ENCODE data around the gene SULT1A2. TPM values are rescaled to one million over a fixed set of nuclear protein-coding genes. Genes with fewer than 3 reads are reported as not detected.
"Not testable (repeated sequence)": the region's sequence is repeated elsewhere in the genome, so short reads cannot be mapped to it uniquely, and the experiment has no call there.

SULT1A2 gene
- total and polyA plus RNA-seq, 2 of the 13 experiments (the other 11 are each of a cell fraction or from before 2014, with no cell fraction given), result 33.0 to 34.2 TPM

DNA sequence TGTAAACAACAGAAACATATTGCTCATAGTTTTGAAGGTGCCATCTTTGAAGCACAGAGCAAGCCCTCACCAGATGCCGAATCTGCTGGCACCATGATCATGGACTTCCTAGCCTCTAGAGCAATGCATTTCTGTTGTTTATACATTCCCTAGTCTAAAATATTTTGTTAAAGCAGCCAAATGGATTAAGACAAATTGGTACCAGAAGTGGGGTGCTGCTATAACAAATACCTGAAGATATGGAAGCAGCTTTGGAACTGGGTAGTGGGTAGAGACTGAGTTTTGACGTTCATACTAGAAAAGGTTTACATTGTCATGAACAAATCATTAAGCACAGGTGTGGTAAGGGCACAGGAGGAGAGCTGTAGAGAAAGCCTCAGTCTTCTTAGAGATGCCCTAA, 29.6 kb downstream of the SULT1A2 start (continued):
- no peak for TF ChIP-seq CSRNP2 (CRISPR knock-in tag; conservative IDR thresholded peaks at IDR 0.05; ENCODE audit: low read depth)
- TF ChIP-seq POLR2A (IDR thresholded peaks at IDR 0.05; ENCODE audit: insufficient read depth in 1 of 2, low read depth in 2 of 2, low read length in 2 of 2), result no peak
- no peak for TF ChIP-seq TFAP4 (IDR thresholded peaks at IDR 0.05; ENCODE audit: borderline replicate concordance, low read depth)
- no peak for TF ChIP-seq IRX3 (CRISPR knock-in tag; IDR thresholded peaks at IDR 0.05; ENCODE audit: borderline replicate concordance, low read depth)
- no peak for TF ChIP-seq ZNF720 (CRISPR knock-in tag; IDR thresholded peaks at IDR 0.05)

GRCh38 chr16:28566233-28566925, 30.5 kb downstream of the SULT1A2 start:
- H2AFZ ChIP-seq (ENCODE audit: low read length); H3K27ac ChIP-seq (ENCODE audit: extremely low read length, insufficient read depth, low read length); intact Hi-C loops (cut with micrococcal nuclease; ENCODE audit: unreplicated experiment); in situ Hi-C loops (cut with HindIII; ENCODE audit: extremely low pct_ligation_motif_present, low pct_unique_long_range_greater_than_20kb); DNase-seq (ENCODE audit: low spot score); POLR2A ChIA-PET; H3K79me2 ChIP-seq (ENCODE audit: insufficient read depth, low read length); CTCF ChIA-PET (ENCODE audit: low intra/inter-chr PET ratio, low total read pairs); H3K4me3 ChIP-seq (replicated peaks in 1 of 3; ENCODE audit: insufficient read depth in 1 of 3, low read depth in 2 of 3, low read length in 3 of 3); H3K4me1 ChIP-seq (ENCODE audit: insufficient read depth, low read length); H3K27me3 ChIP-seq (ENCODE audit: control insufficient read depth in 1 of 2, insufficient read depth in 2 of 2, low read length in 2 of 2); BruUV-seq (replicated peaks); H3K9ac ChIP-seq (ENCODE audit: insufficient read depth, low read depth, low read length); ATAC-seq; H3K36me3 ChIP-seq (replicated peaks in 1 of 2; ENCODE audit: control insufficient read depth in 1 of 2, insufficient read depth in 2 of 2, low read length in 2 of 2); H3K4me2 ChIP-seq (ENCODE audit: low read depth, low read length); FAIRE-seq; H4K20me1 ChIP-seq (ENCODE audit: insufficient read depth, low read length): not testable (repeated sequence)
- 95% methylated on average over 2 of the region's 4 CpGs for WGBS (ENCODE audit: low lambda C conversion rate)
- H3K9me3 ChIP-seq (ENCODE audit: low read length), result peaks cover 10% of the 10 kb centered on the region
